Loucy (cell line): ENCODE data around the gene ZNF407.

ENCODE experiments used
- EZH2phosphoT487 ChIP-seq: fragments of 200-600 bp; IDR thresholded peaks from 2 replicates; pipeline ENCODE4 v1.6.1; 2018; ENCODE audit warnings: antibody characterized with exemption, mild to moderate bottlenecking, moderate library complexity, borderline replicate concordance
- TF ChIP-seq, protein P1 (sequence below): fragments of 200-600 bp; sonication (generic); conservative IDR thresholded peaks from 2 replicates; pipeline ENCODE4 v1.5.1; 2014; ENCODE audit warnings: mild to moderate bottlenecking, antibody characterized with exemption, low read length

DNA sequence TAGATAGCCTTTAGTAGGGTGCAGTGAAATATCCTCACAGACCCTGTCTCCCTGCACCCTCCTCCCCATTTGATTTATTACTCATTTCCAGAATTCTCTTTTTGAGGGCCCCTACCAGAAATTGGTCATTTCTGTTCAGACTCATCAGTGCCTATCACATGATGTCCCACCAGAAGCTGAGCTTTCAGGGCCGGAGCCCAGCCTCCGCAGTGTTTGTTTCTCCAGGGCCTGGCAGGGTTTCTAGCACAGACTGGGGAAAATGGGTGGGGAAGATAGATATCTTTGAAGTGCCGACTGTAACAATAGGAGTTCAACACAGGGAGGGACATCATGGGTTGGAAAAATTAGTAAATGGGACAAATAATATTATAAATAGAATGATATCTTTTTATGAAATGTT, 403.2 kb downstream of the ZNF407 start:
- TF ChIP-seq, protein P1, sequence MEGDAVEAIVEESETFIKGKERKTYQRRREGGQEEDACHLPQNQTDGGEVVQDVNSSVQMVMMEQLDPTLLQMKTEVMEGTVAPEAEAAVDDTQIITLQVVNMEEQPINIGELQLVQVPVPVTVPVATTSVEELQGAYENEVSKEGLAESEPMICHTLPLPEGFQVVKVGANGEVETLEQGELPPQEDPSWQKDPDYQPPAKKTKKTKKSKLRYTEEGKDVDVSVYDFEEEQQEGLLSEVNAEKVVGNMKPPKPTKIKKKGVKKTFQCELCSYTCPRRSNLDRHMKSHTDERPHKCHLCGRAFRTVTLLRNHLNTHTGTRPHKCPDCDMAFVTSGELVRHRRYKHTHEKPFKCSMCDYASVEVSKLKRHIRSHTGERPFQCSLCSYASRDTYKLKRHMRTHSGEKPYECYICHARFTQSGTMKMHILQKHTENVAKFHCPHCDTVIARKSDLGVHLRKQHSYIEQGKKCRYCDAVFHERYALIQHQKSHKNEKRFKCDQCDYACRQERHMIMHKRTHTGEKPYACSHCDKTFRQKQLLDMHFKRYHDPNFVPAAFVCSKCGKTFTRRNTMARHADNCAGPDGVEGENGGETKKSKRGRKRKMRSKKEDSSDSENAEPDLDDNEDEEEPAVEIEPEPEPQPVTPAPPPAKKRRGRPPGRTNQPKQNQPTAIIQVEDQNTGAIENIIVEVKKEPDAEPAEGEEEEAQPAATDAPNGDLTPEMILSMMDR: no peak
- TF ChIP-seq EZH2phosphoT487: no peak
